Liver (tissue), 9 donors: Measurements from ENCODE around the gene XRRA1. TPM values are rescaled to one million over a fixed set of nuclear protein-coding genes. Genes with fewer than 3 reads are reported as not detected.

Experiments
- DNase-seq: peaks from one replicate; pipeline ENCODE4 v3.0.0-alpha.2; 2017; ENCODE audit warnings: low spot score
- H3K27ac ChIP-seq, 2 donors: one replicate each; pipeline ENCODE4 v1.7.0; 2013; ENCODE audit warnings: inconsistent platforms in 2 of 2, low read length in 2 of 2, control low read depth in 1 of 2, low read depth in 1 of 2, mild to moderate bottlenecking in 1 of 2
- H3K27me3 ChIP-seq, 4 donors: one replicate each; pipeline versions ENCODE4 v1.6.1 to v1.7.0; 2013; ENCODE audit warnings: low read length in 3 of 4, inconsistent platforms in 1 of 4, mild to moderate bottlenecking in 1 of 4, moderate library complexity in 1 of 4; ENCODE audit not compliant: control insufficient read depth in 4 of 4, insufficient read depth in 4 of 4
- H3K36me3 ChIP-seq, 4 donors: one replicate each; pipeline versions ENCODE4 v1.6.1 to v1.7.0; 2013; ENCODE audit warnings: low read length in 3 of 4, mild to moderate bottlenecking in 3 of 4, low read depth in 1 of 4, moderate library complexity in 1 of 4; ENCODE audit not compliant: control insufficient read depth in 4 of 4, insufficient read depth in 3 of 4
- H3K4me1 ChIP-seq, 4 donors: one replicate each; pipeline versions ENCODE4 v1.6.1 to v1.7.0; 2013; ENCODE audit warnings: low read length in 3 of 4, mild to moderate bottlenecking in 3 of 4, moderate library complexity in 1 of 4; ENCODE audit not compliant: control insufficient read depth in 4 of 4, insufficient read depth in 4 of 4
- H3K4me3 ChIP-seq, 3 donors: one replicate each; pipeline versions ENCODE4 v1.6.1 to v1.7.0; 2013; ENCODE audit warnings: low read length in 3 of 3, control low read depth in 1 of 3, low read depth in 1 of 3, mild to moderate bottlenecking in 1 of 3
- H3K9ac ChIP-seq, 2 donors: one replicate each; pipeline ENCODE4 v1.7.0; 2013; ENCODE audit warnings: low read length in 2 of 2, mild to moderate bottlenecking in 2 of 2, moderate library complexity in 2 of 2, control low read depth in 1 of 2, low read depth in 1 of 2
- H3K9me3 ChIP-seq, 4 donors: one replicate each; pipeline versions ENCODE4 v1.6.1 to v1.7.0; 2013; ENCODE audit warnings: low read length in 3 of 4; ENCODE audit not compliant: control insufficient read depth in 4 of 4
- CTCF ChIP-seq: fragments of 150-350 bp; IDR thresholded peaks from 2 replicates; pipeline ENCODE4 v1.5.1; 2017; ENCODE audit warnings: improper control_type of control experiment, low read depth, low read length; ENCODE audit not compliant: missing input control
- FOXA1 ChIP-seq: IDR thresholded peaks from 2 replicates; pipeline ENCODE4 v1.6.1; 2016; ENCODE audit warnings: antibody characterized with exemption
- GABPA ChIP-seq, 2 donors: IDR thresholded peaks in 1 of 2; conservative IDR thresholded peaks in 1 of 2; 2 replicates each; pipeline ENCODE4 v1.6.1; 2016; ENCODE audit warnings: antibody characterized with exemption in 2 of 2, mild to moderate bottlenecking in 1 of 2, moderate library complexity in 1 of 2
- HNF4A ChIP-seq, 2 donors: conservative IDR thresholded peaks; 2 replicates each; pipeline ENCODE4 v1.6.1; 2016; ENCODE audit warnings: antibody characterized with exemption in 2 of 2, mild to moderate bottlenecking in 2 of 2
- HNF4G ChIP-seq: IDR thresholded peaks from 2 replicates; pipeline ENCODE4 v1.6.1; 2016; ENCODE audit warnings: antibody characterized with exemption
- JUND ChIP-seq, 2 donors: IDR thresholded peaks; 2 replicates each; pipeline ENCODE4 v1.6.1; 2016; ENCODE audit warnings: antibody characterized with exemption in 2 of 2
- NR2F2 ChIP-seq: IDR thresholded peaks from 2 replicates; pipeline ENCODE4 v1.6.1; 2016; ENCODE audit warnings: antibody characterized with exemption
- RAD21 ChIP-seq, 2 donors: IDR thresholded peaks; 2 replicates each; pipeline ENCODE4 v1.6.1; 2016; ENCODE audit warnings: antibody characterized with exemption in 2 of 2, mild to moderate bottlenecking in 2 of 2
- REST ChIP-seq: IDR thresholded peaks from 2 replicates; pipeline ENCODE4 v1.6.1; 2016; ENCODE audit warnings: antibody characterized with exemption, mild to moderate bottlenecking
- RXRA ChIP-seq, 2 donors: IDR thresholded peaks; 2 replicates each; pipeline ENCODE4 v1.6.1; 2017 to 2018; ENCODE audit warnings: antibody characterized with exemption in 2 of 2, mild to moderate bottlenecking in 1 of 2
- YY1 ChIP-seq: IDR thresholded peaks from 2 replicates; pipeline ENCODE4 v1.6.1; 2016; ENCODE audit warnings: antibody characterized with exemption, mild to moderate bottlenecking
- WGBS: extraction: QIAGEN DNeasy Blood & Tissue Kit; methylation state at CpG from one replicate; pipeline ENCODE4 v1.1.7; 2013; 5-methylcytosine and 5-hydroxymethylcytosine counted together
- polyA plus RNA-seq, 2 donors: library from polyadenylated mRNA; stranded (reverse) in 1 of 2; unstranded in 1 of 2; fragments of 200-250 nt in 1 of 2; fragments of >200 nt in 1 of 2; fragmentation: Nextera tagmentation in 1 of 2; extraction: Ambion mirVana in 1 of 2; gene quantifications; one replicate each; pipeline versions ENCODE4 v1.2.1 to v1.2.3, GENCODE V29; 2013 to 2015
- total RNA-seq, 2 donors: library from RNA; depleted of rRNA; stranded (reverse); fragments of >200 nt; gene quantifications; one replicate each; pipeline ENCODE4 v1.2.3, GENCODE V29; 2014
- TF ChIP-seq, protein P1 (sequence below): IDR thresholded peaks from 2 replicates; pipeline ENCODE4 v1.6.1; 2016; ENCODE audit warnings: antibody characterized with exemption
- TF ChIP-seq, protein P2 (sequence below): IDR thresholded peaks from 2 replicates; pipeline ENCODE4 v1.6.1; 2016; ENCODE audit warnings: antibody characterized with exemption
- donor health status: healthy.
- donor health status: healthy.
- donor health status: healthy.
- donor health status: healthy.
- donor health status: healthy.

XRRA1 gene
- total and polyA plus RNA-seq, 4 donors, result 3.8 to 11.6 (median 5.6) TPM

DNA sequence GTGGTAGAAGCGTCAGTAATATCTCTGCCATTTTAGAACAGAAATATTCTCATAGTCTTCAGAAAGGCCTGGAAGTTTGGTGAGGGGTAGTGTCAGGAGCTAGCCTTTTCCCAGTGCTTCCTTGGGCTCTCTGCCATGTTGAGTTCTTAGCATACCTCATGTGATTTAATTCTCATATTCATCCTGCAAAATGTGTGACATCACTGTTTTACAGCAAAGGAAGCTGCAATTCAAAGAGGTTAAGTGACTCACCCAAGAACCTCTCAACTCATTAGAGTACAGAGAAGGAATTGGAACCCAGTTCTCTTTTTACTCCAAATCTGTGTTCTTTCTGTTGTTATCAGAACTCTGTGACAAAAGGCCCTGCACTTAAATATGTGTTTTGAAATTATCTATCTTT is 128.1 kb downstream of the XRRA1 start:
- WGBS, result 97% methylated on average over 1 of the region's 1 CpG

GRCh38 chr11:74819400-74819799 is 129.5 kb downstream of the XRRA1 start:
- H3K27me3 ChIP-seq, result no peaks in the 10 kb centered on the region
- H3K9ac ChIP-seq, result no peak overlapping the region
- no peak overlapping the region for H3K27ac ChIP-seq
- H3K4me1 ChIP-seq, result peaks cover 0 to 3% (median 0%) of the 10 kb centered on the region in 4 donors
- peaks cover 0 to 23% (median 11%) of the 10 kb centered on the region in 4 donors for H3K36me3 ChIP-seq
- no peaks in the 10 kb centered on the region for H3K9me3 ChIP-seq
- DNase-seq, result no peak
- WGBS, result 92% methylated on average over 1 of the region's 1 CpG
- no peak for TF ChIP-seq RAD21 (IDR thresholded peaks at IDR 0.05)
- no peak for TF ChIP-seq CTCF
- no peak for TF ChIP-seq YY1
- no peak for TF ChIP-seq GABPA (IDR thresholded peaks at IDR 0.05 in 1 of 2, conservative IDR thresholded peaks at IDR 0.05 in 1 of 2)
- TF ChIP-seq, protein P1, sequence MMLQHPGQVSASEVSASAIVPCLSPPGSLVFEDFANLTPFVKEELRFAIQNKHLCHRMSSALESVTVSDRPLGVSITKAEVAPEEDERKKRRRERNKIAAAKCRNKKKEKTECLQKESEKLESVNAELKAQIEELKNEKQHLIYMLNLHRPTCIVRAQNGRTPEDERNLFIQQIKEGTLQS, result no peak
- TF ChIP-seq, protein P2, sequence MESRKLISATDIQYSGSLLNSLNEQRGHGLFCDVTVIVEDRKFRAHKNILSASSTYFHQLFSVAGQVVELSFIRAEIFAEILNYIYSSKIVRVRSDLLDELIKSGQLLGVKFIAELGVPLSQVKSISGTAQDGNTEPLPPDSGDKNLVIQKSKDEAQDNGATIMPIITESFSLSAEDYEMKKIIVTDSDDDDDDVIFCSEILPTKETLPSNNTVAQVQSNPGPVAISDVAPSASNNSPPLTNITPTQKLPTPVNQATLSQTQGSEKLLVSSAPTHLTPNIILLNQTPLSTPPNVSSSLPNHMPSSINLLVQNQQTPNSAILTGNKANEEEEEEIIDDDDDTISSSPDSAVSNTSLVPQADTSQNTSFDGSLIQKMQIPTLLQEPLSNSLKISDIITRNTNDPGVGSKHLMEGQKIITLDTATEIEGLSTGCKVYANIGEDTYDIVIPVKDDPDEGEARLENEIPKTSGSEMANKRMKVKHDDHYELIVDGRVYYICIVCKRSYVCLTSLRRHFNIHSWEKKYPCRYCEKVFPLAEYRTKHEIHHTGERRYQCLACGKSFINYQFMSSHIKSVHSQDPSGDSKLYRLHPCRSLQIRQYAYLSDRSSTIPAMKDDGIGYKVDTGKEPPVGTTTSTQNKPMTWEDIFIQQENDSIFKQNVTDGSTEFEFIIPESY, result no peak
- H3K4me3 ChIP-seq, result no peak overlapping the region

More for the DNA sequence above, 128.1 kb downstream of the XRRA1 start:
- no peak for TF ChIP-seq CTCF
- TF ChIP-seq GABPA (IDR thresholded peaks at IDR 0.05 in 1 of 2, conservative IDR thresholded peaks at IDR 0.05 in 1 of 2), result no peak
- TF ChIP-seq YY1, result no peak
- no peak for TF ChIP-seq JUND (IDR thresholded peaks at IDR 0.05)
- H3K9ac ChIP-seq, result no peak overlapping the region
- no peak for DNase-seq
- peaks cover 0 to 28% (median 12%) of the 10 kb centered on the region in 4 donors for H3K36me3 ChIP-seq
- no peak overlapping the region for H3K27ac ChIP-seq
- H3K4me3 ChIP-seq, result no peak overlapping the region
- H3K9me3 ChIP-seq, result no peaks in the 10 kb centered on the region
- no peaks in the 10 kb centered on the region for H3K27me3 ChIP-seq
- H3K4me1 ChIP-seq, result peaks cover 0 to 3% (median 0%) of the 10 kb centered on the region in 4 donors

- 85% methylated on average over 3 of the region's 3 CpGs for WGBS
- peaks cover 0 to 22% (median 11%) of the 10 kb centered on the region in 4 donors for H3K36me3 ChIP-seq
Observed at GRCh38 chr11:74818283-74818946, 130.5 kb downstream of the XRRA1 start.

More at GRCh38 chr11:74818283-74818946, 130.5 kb downstream of the XRRA1 start:
- Histone ChIP-seq H3K27me3 (no peaks in the 10 kb centered on the region), H3K4me1 (peaks cover 0 to 3% (median 0%) of the 10 kb centered on the region in 4 donors), H3K27ac (no peak overlapping the region), H3K4me3 (no peak overlapping the region), H3K9ac (no peak overlapping the region), H3K9me3 (no peaks in the 10 kb centered on the region)
- TF ChIP-seq GABPA (IDR thresholded peaks at IDR 0.05 in 1 of 2, conservative IDR thresholded peaks at IDR 0.05 in 1 of 2) (no peak), NR2F2 (no peak), HNF4A (conservative IDR thresholded peaks at IDR 0.05) (no peak), JUND (IDR thresholded peaks at IDR 0.05) (no peak), REST (no peak), RXRA (IDR thresholded peaks at IDR 0.05) (no peak), HNF4G (no peak), FOXA1 (no peak)
- DNase-seq, result no peak
